Stimulated activated CD4-positive, alpha-beta T cell treated with anti-CD3 and anti-CD28 coated beads, Interleukin-12 subunit alpha, Interleukin-12 subunit beta, amount 100 ng/mL, for 4 hours (primary cell): Measurements from ENCODE around the gene KRTAP4-12.
"Not testable (repeated sequence)": the region's sequence is repeated elsewhere in the genome, so short reads cannot be mapped to it uniquely, and the experiment has no call there.

Source experiments
- DNase-seq: peaks from one replicate; pipeline ENCODE4 v3.0.0-alpha.2; 2020

Gene KRTAP4-12

DNA sequence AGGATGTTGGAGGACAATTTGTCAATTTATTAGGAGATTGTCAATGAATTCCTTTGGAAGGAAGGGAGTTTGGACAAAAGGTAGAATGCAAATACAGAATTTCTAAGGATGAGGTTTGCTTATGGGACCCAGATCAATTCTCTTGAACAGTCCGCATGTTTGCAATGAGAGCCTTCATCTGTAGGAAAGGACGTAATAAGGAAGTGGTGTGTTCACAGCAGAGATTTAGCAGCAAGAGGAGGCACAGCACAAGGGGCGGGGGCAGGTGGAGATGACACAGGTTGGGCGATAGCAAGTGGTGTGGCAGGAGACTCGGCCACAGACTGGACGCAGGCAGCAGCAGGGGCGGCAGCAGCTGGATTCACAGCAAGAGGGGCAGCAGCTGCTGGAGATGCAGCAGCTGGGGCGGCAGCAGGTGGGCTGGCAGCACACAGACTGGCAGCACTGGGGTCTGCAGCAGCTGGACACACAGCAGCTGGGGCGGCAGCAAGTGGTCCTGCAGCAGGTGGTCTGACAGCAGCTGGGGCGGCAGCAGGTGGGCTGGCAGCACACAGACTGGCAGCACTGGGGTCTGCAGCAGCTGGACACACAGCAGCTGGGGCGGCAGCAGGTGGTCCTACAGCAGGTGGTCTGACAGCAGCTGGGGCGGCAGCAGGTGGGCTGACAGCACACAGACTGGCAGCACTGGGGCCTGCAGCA, 541 bp downstream of the KRTAP4-12 start:
- not testable (repeated sequence) for DNase-seq

- no peak for DNase-seq
Measured at GRCh38 chr17:41121742-41122141, 2.2 kb downstream of the KRTAP4-12 start.

DNA sequence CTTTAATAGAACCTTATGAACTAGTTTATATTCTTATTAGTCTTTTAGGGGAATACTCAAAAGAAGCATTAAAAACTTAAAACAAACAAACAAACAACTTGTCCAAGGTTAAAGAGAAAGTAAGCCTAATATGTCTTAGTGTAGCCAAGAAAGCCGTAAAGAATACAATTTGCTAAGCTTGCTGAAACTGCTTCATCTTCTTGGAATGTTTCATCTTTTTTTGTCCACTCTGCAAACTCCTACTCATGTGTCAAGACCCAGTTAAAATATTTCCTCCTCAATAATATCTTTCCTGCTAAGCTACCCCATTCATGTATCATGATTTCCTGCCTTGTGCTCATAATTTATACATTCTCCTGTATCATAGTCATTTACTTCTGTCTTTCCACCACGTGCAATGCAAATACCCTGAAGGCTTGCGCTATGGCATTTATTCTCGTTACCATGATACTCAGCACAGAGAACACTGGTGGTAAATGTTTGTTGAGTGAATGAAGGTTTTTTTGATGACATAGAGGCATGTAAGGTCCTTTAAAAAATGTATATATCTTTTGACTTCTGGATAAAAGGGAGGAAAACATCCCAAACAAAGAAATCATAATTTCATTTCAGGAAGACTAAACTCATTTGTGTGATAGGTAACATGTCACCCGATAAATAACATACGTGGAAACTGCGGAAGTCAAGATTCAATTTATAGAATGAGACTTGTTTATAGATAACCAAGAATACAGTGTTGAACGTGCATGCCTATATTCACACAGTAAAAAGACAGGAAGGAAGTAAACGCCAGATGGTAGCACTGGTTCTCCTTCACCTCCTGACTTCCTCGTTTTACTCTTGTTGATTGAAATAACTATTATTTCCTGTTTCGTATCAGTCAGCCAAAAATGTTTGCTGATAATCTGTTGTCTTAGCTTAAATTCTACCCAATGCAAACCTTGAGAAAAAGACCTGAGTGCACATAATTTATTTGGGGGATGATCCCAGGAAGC, 4.0 kb downstream of the KRTAP4-12 start:
- not testable (repeated sequence) for DNase-seq

- DNase-seq = no peak
Measured at GRCh38 chr17:41118721-41119120, 5.3 kb downstream of the KRTAP4-12 start.

- DNase-seq = not testable (repeated sequence)
Measured at GRCh38 chr17:41117846-41118386, 6.1 kb downstream of the KRTAP4-12 start, which contains the start of gene KRTAP4-11. TSS of gene KRTAP4-11 (minus strand) at chr17:41118373. CDS start at chr17:41118315, 58 bp downstream.

GRCh38 chr17:41116297-41116696, 7.7 kb downstream of the KRTAP4-12 start:
- DNase-seq = no peak

DNA sequence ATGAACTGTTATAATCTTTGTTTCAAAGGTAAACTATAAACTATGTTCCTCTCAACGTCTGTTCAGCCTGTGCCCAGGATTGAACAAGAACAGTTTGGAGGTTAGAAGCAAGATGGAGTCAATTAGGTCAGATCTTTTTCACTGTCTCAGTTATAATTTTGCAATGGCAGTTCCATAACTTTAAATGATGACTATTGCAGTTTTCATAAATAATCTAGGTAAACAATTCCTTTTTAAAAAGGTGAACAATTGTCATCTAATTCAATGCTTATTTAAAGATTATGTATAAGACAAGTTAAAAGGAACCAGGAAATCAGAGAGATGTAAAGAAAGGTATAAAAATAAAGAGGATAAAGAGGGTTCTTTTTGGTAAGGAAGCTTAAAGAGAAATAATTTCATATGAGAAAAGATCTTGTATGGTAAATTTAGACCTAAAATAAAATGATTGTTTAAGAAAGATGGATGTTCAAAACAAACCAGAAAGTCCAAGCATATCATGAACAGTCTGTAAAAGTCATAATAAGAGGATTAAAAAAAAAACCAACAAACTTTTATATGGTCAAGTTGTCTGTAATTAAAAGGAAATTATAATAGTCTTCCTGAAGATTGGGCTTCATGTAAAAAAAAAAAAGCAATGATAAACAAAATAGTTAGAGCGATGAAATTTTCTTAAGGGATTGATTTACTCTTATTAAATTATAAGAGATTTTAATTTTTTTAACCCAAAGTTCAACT, 12.7 kb downstream of the KRTAP4-12 start:
- no peak for DNase-seq

GRCh38 chr17:41108728-41109386, 15.1 kb downstream of the KRTAP4-12 start:
- DNase-seq = not testable (repeated sequence)

- DNase-seq = no peak
Measured at GRCh38 chr17:41107941-41108450, 16.0 kb downstream of the KRTAP4-12 start.

GRCh38 chr17:41105347-41105746, 18.6 kb downstream of the KRTAP4-12 start, which contains the start of gene KRTAP4-9:
TSS of gene KRTAP4-9 (plus strand) at chr17:41105389. CDS start at chr17:41105389, 0 bp downstream.
- DNase-seq = not testable (repeated sequence)

DNA sequence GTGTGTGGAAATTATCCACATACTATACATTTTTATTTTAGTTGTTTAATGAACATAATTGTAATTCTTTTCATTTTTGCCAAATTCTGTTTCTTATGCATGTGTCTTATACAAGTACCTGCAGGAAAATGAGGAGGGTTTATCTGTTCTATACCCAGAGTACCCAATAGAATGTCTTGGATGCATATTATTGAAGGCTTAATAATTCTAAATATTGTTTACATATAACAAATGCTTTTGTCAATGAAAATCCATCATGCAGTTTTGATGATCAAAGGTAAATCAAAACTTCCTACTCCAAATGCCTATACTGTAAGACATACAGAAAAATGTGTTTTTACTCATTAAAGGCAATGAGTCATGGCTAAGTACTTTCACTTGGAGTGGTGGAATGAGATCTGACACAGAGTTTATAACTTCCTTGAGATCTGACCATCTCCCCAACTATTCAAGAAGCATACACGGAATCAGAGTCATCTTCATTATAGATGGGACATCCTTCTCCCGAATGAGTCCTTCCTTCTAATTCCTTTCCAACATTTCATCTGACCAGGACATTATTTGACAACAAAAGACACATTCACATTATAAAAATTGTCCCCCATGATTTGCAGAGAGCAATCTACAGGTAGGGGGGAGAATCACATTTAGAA, 19.5 kb downstream of the KRTAP4-12 start:
- DNase-seq = not testable (repeated sequence)

DNA sequence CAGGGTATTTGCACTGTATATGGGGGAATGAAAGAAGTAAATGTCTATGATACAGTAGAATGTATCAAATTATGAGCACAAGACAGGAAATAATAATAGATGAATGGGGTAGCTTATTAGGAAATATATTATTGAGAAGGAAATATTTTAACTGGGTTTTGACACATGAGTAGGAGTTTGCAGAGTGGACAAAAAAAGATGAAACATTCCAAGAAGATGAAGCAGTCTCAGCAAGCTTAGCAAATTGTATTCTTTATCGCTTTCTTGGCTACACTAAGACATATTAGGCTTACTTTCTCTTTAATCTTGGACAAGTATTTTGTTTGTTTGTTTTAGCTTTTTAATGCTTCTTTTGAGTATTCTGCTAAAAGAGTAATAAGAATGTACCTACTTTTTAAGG, 20.1 kb downstream of the KRTAP4-12 start:
- DNase-seq = no peak

GRCh38 chr17:41101586-41102259, 22.3 kb downstream of the KRTAP4-12 start, which contains the start of gene KRTAP4-16:
TSS of gene KRTAP4-16 (minus strand) at chr17:41102209. CDS start at chr17:41102209, 0 bp downstream.
- no peak for DNase-seq

DNA sequence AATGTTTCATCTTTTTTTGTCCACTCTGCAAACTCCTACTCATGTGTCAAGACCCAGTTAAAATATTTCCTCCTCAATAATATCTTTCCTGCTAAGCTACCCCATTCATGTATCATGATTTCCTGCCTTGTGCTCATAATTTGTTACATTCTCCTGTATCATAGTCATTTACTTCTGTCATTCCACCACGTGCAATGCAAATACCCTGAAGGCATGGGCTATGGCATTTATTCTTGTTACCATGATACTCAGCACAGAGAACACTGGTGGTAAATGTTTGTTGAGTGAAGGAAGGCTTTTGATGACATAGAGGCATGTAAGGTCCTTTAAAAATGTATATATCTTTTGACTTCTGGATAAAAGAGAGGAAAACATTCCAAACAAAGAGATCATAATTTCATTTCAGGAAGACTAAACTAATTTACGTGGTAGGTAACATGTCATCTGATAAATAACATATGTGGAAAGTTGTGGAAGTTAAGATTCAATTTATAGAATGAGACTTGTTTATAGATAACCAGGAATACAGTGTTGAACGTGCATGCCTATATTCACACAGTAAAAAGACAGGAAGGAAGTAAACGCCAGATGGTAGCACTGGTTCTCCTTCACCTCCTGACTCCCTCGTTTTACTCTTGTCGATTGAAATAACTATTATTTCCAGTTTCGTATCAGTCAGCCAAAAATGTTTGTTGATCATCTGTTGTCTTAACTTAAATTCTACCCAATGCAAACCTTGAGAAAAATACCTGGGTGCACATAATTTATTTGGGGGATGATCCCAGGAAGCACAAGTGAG, 24.1 kb downstream of the KRTAP4-12 start:
- DNase-seq = not testable (repeated sequence)

DNA sequence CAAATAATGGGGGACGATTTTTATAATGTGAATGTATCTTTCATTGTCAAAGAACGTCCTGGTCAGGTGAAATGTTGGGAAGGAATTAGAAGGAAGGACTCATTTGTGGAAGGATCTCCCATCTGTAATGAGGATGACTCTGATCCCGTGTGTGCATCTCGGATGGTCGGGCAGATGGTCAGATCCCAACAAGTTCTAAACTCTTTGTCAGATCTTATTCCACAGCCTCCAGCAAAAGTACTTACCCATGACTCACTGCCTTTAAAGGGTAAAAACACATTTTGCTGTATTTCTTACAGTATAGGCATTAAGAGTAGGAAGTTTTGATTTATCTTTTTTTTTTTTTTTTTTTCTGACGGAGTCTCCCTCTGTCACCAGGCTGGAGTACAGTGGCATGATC, 25.5 kb downstream of the KRTAP4-12 start:
- DNase-seq = no peak

GRCh38 chr17:41098042-41098441, 25.9 kb downstream of the KRTAP4-12 start, which contains the start of gene KRTAP4-8:
TSS of gene KRTAP4-8 (minus strand) at chr17:41098142. CDS start at chr17:41098084, 58 bp downstream.
- no peak for DNase-seq

DNA sequence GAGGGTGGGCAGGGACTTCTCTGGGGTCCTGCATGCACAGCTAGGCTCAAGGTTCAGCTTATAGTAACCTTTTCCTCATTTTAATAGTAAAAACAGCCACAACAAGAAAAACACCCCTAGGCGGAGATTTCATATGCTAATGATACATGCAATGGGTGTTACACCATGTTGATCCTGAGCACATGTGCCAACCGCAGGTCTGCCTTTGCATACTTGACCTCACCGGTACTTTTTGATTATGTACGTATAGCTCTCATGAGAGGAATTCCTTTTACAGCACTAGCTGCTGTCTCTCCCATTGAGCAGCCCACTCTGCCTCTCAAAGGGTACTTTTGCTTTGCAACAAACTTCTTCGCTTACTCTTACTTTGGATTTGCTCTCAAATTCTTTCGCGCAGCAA, 27.9 kb downstream of the KRTAP4-12 start:
- DNase-seq = no peak

- DNase-seq = not testable (repeated sequence)
Measured at GRCh38 chr17:41088760-41089352, 35.1 kb downstream of the KRTAP4-12 start.
